ENCODE data around the gene ZNF23.
A peak's percentile ranks its signal among the peaks of the same experiment; 100 is the strongest.

The ZNF23 gene

GRCh38 chr16:71426880-71427615 is 35.0 kb downstream of the ZNF23 start:
- TF ChIP-seq SP1 (IDR thresholded peaks at IDR 0.05), result no peak
- no peak for TF ChIP-seq NFRKB (IDR thresholded peaks at IDR 0.05)
- TF ChIP-seq ARNT (IDR thresholded peaks at IDR 0.05), result no peak
- TF ChIP-seq ELF4 (IDR thresholded peaks at IDR 0.05), result no peak
- TF ChIP-seq HDGF (IDR thresholded peaks at IDR 0.05; ENCODE audit: borderline replicate concordance), result no peak
- TF ChIP-seq SUZ12 (IDR thresholded peaks at IDR 0.05), result no peak
- no peak for TF ChIP-seq BHLHE40 (IDR thresholded peaks at IDR 0.05; ENCODE audit: borderline replicate concordance)
- no peak for TF ChIP-seq CTBP1 (IDR thresholded peaks at IDR 0.05; ENCODE audit: borderline replicate concordance)
- TF ChIP-seq ZNF384 (IDR thresholded peaks at IDR 0.05), result no peak
- no peak for TF ChIP-seq TARDBP (IDR thresholded peaks at IDR 0.05)
- TF ChIP-seq FOXM1 (IDR thresholded peaks at IDR 0.05; ENCODE audit: borderline replicate concordance), result no peak
- TF ChIP-seq FOXK2 (IDR thresholded peaks at IDR 0.05), result no peak
- peak; percentile 7 for DNase-seq (ENCODE audit: extremely low spot score)
- CTCF ChIA-PET, result interaction anchor here (1.0 to 2.1 kb wide), 2 partner anchors 14 to 72 kb away, joined by 3 to 13 read pairs; no protein-coding TSS in a partner anchor
- POLR2A ChIA-PET, result interaction anchor here (1.1 to 1.2 kb wide), 2 partner anchors 14 to 35 kb away, joined by 3 to 6 read pairs; partner anchors contain the start of gene ZNF23

GRCh38 chr16:71426069-71426879 is 35.8 kb downstream of the ZNF23 start:
- POLR2A ChIA-PET, result interaction anchor here (1.1 to 1.2 kb wide), 2 partner anchors 14 to 36 kb away, joined by 3 to 6 read pairs; partner anchors contain the start of gene ZNF23
- TF ChIP-seq HDGF (IDR thresholded peaks at IDR 0.05; ENCODE audit: borderline replicate concordance), result no peak
- TF ChIP-seq PKNOX1 (IDR thresholded peaks at IDR 0.05), result peak; percentile 88
- TF ChIP-seq FOXA1 (IDR thresholded peaks at IDR 0.05), result no peak
- peak; percentile 96 for TF ChIP-seq CTBP1 (IDR thresholded peaks at IDR 0.05; ENCODE audit: borderline replicate concordance)
- TF ChIP-seq ARNT (IDR thresholded peaks at IDR 0.05), result 0 out of 2 replicates have a peak, but pooled peaks have one; percentile 19
- TF ChIP-seq FOXK2 (IDR thresholded peaks at IDR 0.05), result no peak
- TF ChIP-seq SP1 (IDR thresholded peaks at IDR 0.05), result no peak
- no peak for TF ChIP-seq FOXM1 (IDR thresholded peaks at IDR 0.05; ENCODE audit: borderline replicate concordance)
- no peak for TF ChIP-seq LEF1 (IDR thresholded peaks at IDR 0.05; ENCODE audit: borderline replicate concordance)
- TF ChIP-seq SUZ12 (IDR thresholded peaks at IDR 0.05), result no peak
- TF ChIP-seq NFRKB (IDR thresholded peaks at IDR 0.05), result no peak
- TF ChIP-seq ZNF384 (IDR thresholded peaks at IDR 0.05), result no peak
- TF ChIP-seq BHLHE40 (IDR thresholded peaks at IDR 0.05; ENCODE audit: borderline replicate concordance), result no peak
- TF ChIP-seq L3MBTL2 (conservative IDR thresholded peaks at IDR 0.05), result no peak; the same call in none of the 2 replicates
- TF ChIP-seq ELF4 (IDR thresholded peaks at IDR 0.05), result no peak
- no peak; the same call in 1 of the 2 replicates for TF ChIP-seq TARDBP (IDR thresholded peaks at IDR 0.05)
- DNase-seq (ENCODE audit: extremely low spot score), result peak; percentile 78
- CTCF ChIA-PET, result interaction anchor here (1.0 to 2.1 kb wide), 2 partner anchors 14 to 73 kb away, joined by 3 to 13 read pairs; no protein-coding TSS in a partner anchor

GRCh38 chr16:71425746-71426068 is 36.3 kb downstream of the ZNF23 start:
- TF ChIP-seq L3MBTL2 (conservative IDR thresholded peaks at IDR 0.05) (peak; percentile 83), PKNOX1 (IDR thresholded peaks at IDR 0.05) (no peak)
- DNase-seq (ENCODE audit: extremely low spot score), result no peak
- ChIA-PET POLR2A (interaction anchor here (1.1 to 1.2 kb wide), 2 partner anchors 13 to 36 kb away, joined by 3 to 6 read pairs; partner anchors contain the start of gene ZNF23), CTCF (interaction anchor here (1.0 to 2.1 kb wide), 2 partner anchors 13 to 74 kb away, joined by 3 to 13 read pairs; no protein-coding TSS in a partner anchor)

- no peak for TF ChIP-seq CTBP1 (IDR thresholded peaks at IDR 0.05; ENCODE audit: borderline replicate concordance)
- no peak for TF ChIP-seq BHLHE40 (IDR thresholded peaks at IDR 0.05; ENCODE audit: borderline replicate concordance)
- no peak for DNase-seq (ENCODE audit: extremely low spot score)
- ChIA-PET POLR2A (no interaction called here), CTCF (interaction anchor here (1.1 to 2.1 kb wide), 2 partner anchors 12 kb away, joined by 4 to 13 read pairs; no protein-coding TSS in a partner anchor)
Observed at GRCh38 chr16:71424626-71425025, 37.4 kb downstream of the ZNF23 start.

- no peak for DNase-seq (ENCODE audit: extremely low spot score)
- TF ChIP-seq FOXK2 (IDR thresholded peaks at IDR 0.05) (no peak), SP1 (IDR thresholded peaks at IDR 0.05) (no peak), FOXM1 (IDR thresholded peaks at IDR 0.05; ENCODE audit: borderline replicate concordance) (no peak), TARDBP (IDR thresholded peaks at IDR 0.05) (no peak), PKNOX1 (IDR thresholded peaks at IDR 0.05) (no peak), HDGF (IDR thresholded peaks at IDR 0.05; ENCODE audit: borderline replicate concordance) (no peak), ARNT (IDR thresholded peaks at IDR 0.05) (no peak), ZNF384 (IDR thresholded peaks at IDR 0.05) (no peak), ELF4 (IDR thresholded peaks at IDR 0.05) (no peak), CTBP1 (IDR thresholded peaks at IDR 0.05; ENCODE audit: borderline replicate concordance) (no peak), FOXA1 (IDR thresholded peaks at IDR 0.05) (no peak), BHLHE40 (IDR thresholded peaks at IDR 0.05; ENCODE audit: borderline replicate concordance) (no peak), L3MBTL2 (conservative IDR thresholded peaks at IDR 0.05) (no peak), NFRKB (IDR thresholded peaks at IDR 0.05) (no peak), SUZ12 (IDR thresholded peaks at IDR 0.05) (no peak), LEF1 (IDR thresholded peaks at IDR 0.05; ENCODE audit: borderline replicate concordance) (no peak)
- ChIA-PET POLR2A (no interaction called here), CTCF (interaction anchor here (0.6 to 1.1 kb wide), 3 partner anchors 11 to 141 kb away, joined by 3 to 4 read pairs (median 4); no protein-coding TSS in a partner anchor)
Observed at GRCh38 chr16:71423865-71424264, 38.2 kb downstream of the ZNF23 start.
